GM12892 (cell line): Measurements from ENCODE around the gene MDH1.

Experiments
- POLR2A ChIP-seq: IDR thresholded peaks from 2 replicates; pipeline ENCODE4 v1.6.1; 2011; ENCODE audit warnings: low read depth, low read length, control low read depth
- POLR2AphosphoS5 ChIP-seq: IDR thresholded peaks from 2 replicates; pipeline ENCODE4 v1.6.1; 2011; ENCODE audit warnings: low read depth, low read length, control low read depth
- TAF1 ChIP-seq: IDR thresholded peaks from 2 replicates; pipeline ENCODE4 v1.6.1; 2011; ENCODE audit warnings: low read depth, mild to moderate bottlenecking, control low read depth, low read length, borderline replicate concordance

- TF ChIP-seq POLR2A (no peak), TAF1 (no peak), POLR2AphosphoS5 (no peak)
These were observed 10.0 kb upstream of the MDH1 start for GRCh38 chr2:63578767-63579166.
